Right lobe of liver (tissue), 6 donors: ENCODE data around the gene CITED2. TPM values are rescaled to one million over a fixed set of nuclear protein-coding genes. Genes with fewer than 3 reads are reported as not detected.

Experiments
- ATAC-seq, 4 donors: fragments of 200-7000 bp; cut with Tn5 transposase; one replicate each; pipeline ENCODE4 v1.9.1; 2020; ENCODE audit warnings: mild to moderate bottlenecking in 4 of 4, moderate library complexity in 4 of 4
- DNase-seq, 3 donors: peaks; one replicate each; pipeline ENCODE4 v3.0.0-alpha.2; 2020
- H3K27ac ChIP-seq, 3 donors: fragments of 200-600 bp; one replicate each; pipeline ENCODE4 v1.8.0; 2022
- H3K27me3 ChIP-seq, 2 donors: fragments of 200-600 bp; one replicate each; pipeline ENCODE4 v1.8.0; 2022
- H3K36me3 ChIP-seq, 4 donors: fragments of 200-600 bp; sonication (generic) in 1 of 4; one replicate each; pipeline versions ENCODE4 v1.5.1 to v1.8.0; 2017 to 2022; ENCODE audit warnings: control low read depth in 1 of 4
- H3K4me1 ChIP-seq, 4 donors: fragments of 200-600 bp; sonication (generic) in 1 of 4; one replicate each; pipeline versions ENCODE4 v1.5.1 to v1.8.0; 2017 to 2022; ENCODE audit warnings: control low read depth in 1 of 4
- H3K4me3 ChIP-seq, 3 donors: fragments of 200-600 bp; one replicate each; pipeline ENCODE4 v1.8.0; 2022
- H3K9me3 ChIP-seq, 4 donors: fragments of 200-600 bp; sonication (generic) in 1 of 4; one replicate each; pipeline versions ENCODE4 v1.5.1 to v1.8.0; 2017 to 2022; ENCODE audit warnings: control low read depth in 1 of 4
- CTCF ChIP-seq, 4 donors: fragments of 200-600 bp in 3 of 4; fragments of 450-650 bp in 1 of 4; IDR thresholded peaks; one replicate each; pipeline versions ENCODE4 v1.5.1 to v1.8.0; 2016 to 2022; ENCODE audit warnings: antibody characterized with exemption in 4 of 4, mild to moderate bottlenecking in 2 of 4
- POLR2A ChIP-seq: fragments of 450-650 bp; IDR thresholded peaks from one replicate; pipeline ENCODE4 v1.6.1; 2017; ENCODE audit warnings: antibody characterized with exemption, mild to moderate bottlenecking
- WGBS: methylation state at CpG from one replicate; pipeline ENCODE4 v1.1.6; 2018; ENCODE audit warnings: low coverage, low lambda C conversion rate; ENCODE audit not compliant: insufficient coverage; ENCODE audit errors: missing lambda C conversion rate; 5-methylcytosine and 5-hydroxymethylcytosine counted together
- intact Hi-C, 2 donors: fragments of 100-400 bp; cut with DNase I; formaldehyde crosslinking; loops; one replicate each; pipeline versions ENCODE4 v1.11.2 to v1.14.1; 2022
- total RNA-seq, 6 experiments: library from RNA; depleted of rRNA in 2 of 6; stranded (reverse); fragments of >200 nt in 2 of 6; fragmentation: NEBNext Ultra II Directional in 3 of 6; extraction: Animal tissue kit (Norgen Biotek cat#: 25700) in 3 of 6; gene quantifications; one replicate each; pipeline versions ENCODE4 v1.1.0 to v1.2.4, GENCODE V29; 2016 to 2023
- donor health status: DM: no; HTN: yes; CAD: no.
- donor health status: DM: no; HTN: no; CAD: no.
- donor health status: DM: no; HTN: no; CAD: no.
- donor health status: DM: no; HTN: yes; CAD: no.
- donor health status: DM: no; HTN: yes; CAD: no.

Gene CITED2
- total RNA-seq, 6 experiments from 2014 or later, result 76.6 to 373 (median 126) TPM

- TF ChIP-seq POLR2A (no peak), CTCF (IDR thresholded peaks at IDR 0.05) (no peak)
- no peak overlapping the region for H3K4me3 ChIP-seq
- no peaks in the 10 kb centered on the region for H3K4me1 ChIP-seq
- DNase-seq (no peak), ATAC-seq (no peak)
- H3K9me3 ChIP-seq, result no peaks in the 10 kb centered on the region
- no peaks in the 10 kb centered on the region for H3K27me3 ChIP-seq
- intact Hi-C loops, result no loop called here
- H3K27ac ChIP-seq, result no peak overlapping the region
- 51% methylated on average over 2 of the region's 2 CpGs for WGBS
- H3K36me3 ChIP-seq, result no peaks in the 10 kb centered on the region
Observed at GRCh38 chr6:139361211-139361610, 13.2 kb downstream of the CITED2 start.

- no peak for ATAC-seq
- intact Hi-C loops, result loop anchor here in 1 of 2 donors (10.0 kb wide), 1 partner anchor 382 kb away; no protein-coding TSS in a partner anchor
- no peaks in the 10 kb centered on the region for H3K36me3 ChIP-seq
- no peaks in the 10 kb centered on the region for H3K4me1 ChIP-seq
- no peak for DNase-seq
- 74% methylated on average over 2 of the region's 2 CpGs for WGBS
- H3K27me3 ChIP-seq, result no peaks in the 10 kb centered on the region
- H3K4me3 ChIP-seq, result no peak overlapping the region
- TF ChIP-seq CTCF (IDR thresholded peaks at IDR 0.05), result no peak
- H3K9me3 ChIP-seq, result no peaks in the 10 kb centered on the region
- no peak overlapping the region for H3K27ac ChIP-seq
Observed at GRCh38 chr6:139356924-139357323, 17.5 kb downstream of the CITED2 start.

DNA sequence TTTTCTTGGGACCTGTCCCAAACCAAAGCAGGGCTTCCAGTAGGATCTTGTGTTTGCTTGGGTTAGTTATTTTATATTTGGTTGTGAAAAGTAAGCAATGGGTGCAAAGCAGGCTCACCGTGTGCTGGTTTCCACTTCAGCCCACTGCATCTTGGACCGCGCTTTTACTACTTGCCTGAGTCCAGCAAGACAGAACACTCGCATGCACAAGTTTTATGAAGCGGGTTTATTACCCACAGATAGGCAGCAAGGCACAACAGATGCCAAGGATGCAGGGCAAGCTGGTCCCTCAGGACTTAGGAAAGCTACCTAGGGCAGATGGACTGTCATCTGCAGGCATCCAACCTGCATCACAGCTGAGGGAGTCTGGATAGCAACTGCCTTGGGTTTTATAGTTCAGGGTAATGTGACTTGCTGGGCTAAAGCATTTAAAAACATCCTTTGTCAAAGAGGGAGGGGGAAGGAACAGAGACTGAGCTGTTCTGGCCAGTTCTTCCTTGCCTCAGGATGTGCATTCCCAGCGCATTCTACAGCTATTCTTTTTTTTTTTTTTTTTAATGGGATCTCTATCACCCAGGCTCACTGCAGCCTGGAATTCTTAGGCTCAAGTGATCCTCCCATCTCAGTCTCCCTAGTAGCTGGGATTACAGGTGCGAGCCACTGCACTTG is 18.5 kb downstream of the CITED2 start:
- no peak for TF ChIP-seq POLR2A
- TF ChIP-seq CTCF (IDR thresholded peaks at IDR 0.05), result no peak
- Histone ChIP-seq H3K27me3 (no peaks in the 10 kb centered on the region), H3K36me3 (no peaks in the 10 kb centered on the region), H3K9me3 (no peaks in the 10 kb centered on the region), H3K27ac (no peak overlapping the region), H3K4me1 (no peaks in the 10 kb centered on the region), H3K4me3 (no peak overlapping the region)
- intact Hi-C loops, result loop anchor here in 1 of 2 donors (10.0 kb wide), 1 partner anchor 381 kb away; no protein-coding TSS in a partner anchor
- 100% methylated on average over 4 of the region's 7 CpGs for WGBS
- DNase-seq, result no peak
- ATAC-seq, result no peak

DNA sequence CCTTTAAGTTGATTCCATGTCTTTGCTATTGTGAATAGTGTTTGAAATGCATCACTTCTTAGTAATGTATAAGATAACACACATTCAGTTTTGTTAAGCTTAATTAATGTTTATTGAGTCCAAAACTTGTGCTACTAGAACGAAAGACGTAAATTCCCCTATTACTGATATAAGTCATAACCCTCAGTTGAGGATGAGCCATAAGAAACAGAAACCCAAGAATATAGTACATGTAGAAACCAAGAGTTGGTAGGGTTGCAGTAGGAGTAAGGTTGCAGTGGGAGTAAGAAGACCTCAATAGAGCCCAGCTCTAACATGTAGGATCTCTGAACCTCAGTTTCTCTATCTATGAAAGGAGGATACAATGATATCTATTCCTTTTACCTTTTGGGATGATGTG is 19.3 kb downstream of the CITED2 start:
- no peaks in the 10 kb centered on the region for H3K9me3 ChIP-seq
- DNase-seq (no peak), ATAC-seq (no peak)
- H3K27me3 ChIP-seq, result no peaks in the 10 kb centered on the region
- no peaks in the 10 kb centered on the region for H3K36me3 ChIP-seq
- no peaks in the 10 kb centered on the region for H3K4me1 ChIP-seq
- 71% methylated on average over 2 of the region's 2 CpGs for WGBS
- no peak for TF ChIP-seq CTCF (IDR thresholded peaks at IDR 0.05)
- no peak overlapping the region for H3K27ac ChIP-seq
- no peak overlapping the region for H3K4me3 ChIP-seq
- intact Hi-C loops, result loop anchor here in 1 of 2 donors (10.0 kb wide), 1 partner anchor 380 kb away; no protein-coding TSS in a partner anchor
